Fibroblast of lung (primary cell): Measurements from ENCODE around the gene SCUBE1.

Experiments used
- CTCF ChIP-seq, 2 donors: IDR thresholded peaks in 1 of 2; conservative IDR thresholded peaks in 1 of 2; 1 replicate in 1 of 2; 2 replicates in 1 of 2; pipeline ENCODE4 v1.5.1; 2011 to 2012; ENCODE audit warnings: low read length in 2 of 2, control low read depth in 1 of 2, inconsistent platforms in 1 of 2, low read depth in 1 of 2, mild to moderate bottlenecking in 1 of 2
- EZH2 ChIP-seq: IDR thresholded peaks from 2 replicates; pipeline ENCODE4 v1.5.1; 2012; ENCODE audit warnings: low read length, control low read depth, mild to moderate bottlenecking; ENCODE audit errors: missing control alignments

DNA sequence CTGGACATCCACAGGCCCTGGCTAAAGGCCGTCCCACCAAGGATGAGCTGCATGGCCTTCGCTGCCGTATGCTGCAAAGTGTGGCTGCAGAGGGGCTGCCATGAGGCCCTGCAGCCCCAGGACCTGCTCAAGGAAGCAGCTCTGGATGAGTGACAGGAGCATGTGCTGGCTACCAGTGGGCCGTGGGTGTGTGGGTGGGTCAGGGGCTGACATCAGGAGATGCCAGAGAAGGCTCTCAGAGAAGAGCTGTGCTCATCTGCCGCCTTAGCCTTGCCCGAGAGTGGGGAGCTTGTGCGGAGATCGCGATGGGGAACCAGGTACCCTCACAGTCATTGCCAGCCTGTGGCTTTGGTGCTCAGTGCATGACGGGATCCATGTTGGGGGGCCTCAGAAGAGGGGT is 41.3 kb downstream of the SCUBE1 start:
- TF ChIP-seq CTCF (conservative IDR thresholded peaks at IDR 0.05 in 1 of 2, IDR thresholded peaks at IDR 0.05 in 1 of 2; ENCODE audit: low read depth in 1 of 2, low read length in 2 of 2) (no peak), EZH2 (no peak)
